Measurements from ENCODE around the gene MEIOSIN.

DNA sequence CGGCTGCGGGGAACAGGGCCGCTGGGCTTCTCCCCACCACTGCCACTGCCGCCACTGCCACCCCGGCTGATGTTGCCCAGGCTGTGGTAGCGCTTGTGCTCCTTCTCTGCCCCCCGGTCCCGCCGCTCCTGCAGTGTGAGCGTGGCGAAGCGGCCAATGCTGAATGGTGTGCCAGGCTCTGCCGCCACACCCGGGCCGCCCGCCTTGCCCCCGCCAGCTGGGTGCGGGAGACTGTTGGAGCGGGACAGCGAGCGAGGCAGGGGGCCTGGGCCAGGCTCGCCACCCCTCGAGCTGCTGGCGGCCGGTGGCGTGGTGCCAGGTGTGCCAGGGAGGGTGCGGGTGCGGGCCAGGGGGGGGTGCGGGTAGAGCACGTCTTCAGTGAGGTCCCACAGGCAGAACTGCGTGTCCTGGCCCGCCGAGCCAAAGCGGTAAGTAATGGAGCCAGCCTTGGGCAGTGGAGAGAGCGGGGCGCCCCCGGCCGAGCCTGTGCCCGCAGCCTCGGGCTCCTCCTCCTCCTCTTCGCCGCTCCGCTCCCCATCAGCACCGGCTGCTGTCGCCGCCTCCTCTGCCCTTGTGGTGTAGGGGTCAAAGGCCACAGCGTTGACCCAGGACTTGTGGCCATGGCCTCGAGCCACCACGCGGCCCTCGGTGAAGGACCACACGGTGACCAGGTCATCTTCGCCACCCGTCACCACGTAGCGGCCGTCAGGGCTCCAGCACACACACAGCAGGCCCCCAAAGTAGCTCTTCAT lies 52.7 kb downstream of the MEIOSIN start:
- TF ChIP-seq, protein P1, sequence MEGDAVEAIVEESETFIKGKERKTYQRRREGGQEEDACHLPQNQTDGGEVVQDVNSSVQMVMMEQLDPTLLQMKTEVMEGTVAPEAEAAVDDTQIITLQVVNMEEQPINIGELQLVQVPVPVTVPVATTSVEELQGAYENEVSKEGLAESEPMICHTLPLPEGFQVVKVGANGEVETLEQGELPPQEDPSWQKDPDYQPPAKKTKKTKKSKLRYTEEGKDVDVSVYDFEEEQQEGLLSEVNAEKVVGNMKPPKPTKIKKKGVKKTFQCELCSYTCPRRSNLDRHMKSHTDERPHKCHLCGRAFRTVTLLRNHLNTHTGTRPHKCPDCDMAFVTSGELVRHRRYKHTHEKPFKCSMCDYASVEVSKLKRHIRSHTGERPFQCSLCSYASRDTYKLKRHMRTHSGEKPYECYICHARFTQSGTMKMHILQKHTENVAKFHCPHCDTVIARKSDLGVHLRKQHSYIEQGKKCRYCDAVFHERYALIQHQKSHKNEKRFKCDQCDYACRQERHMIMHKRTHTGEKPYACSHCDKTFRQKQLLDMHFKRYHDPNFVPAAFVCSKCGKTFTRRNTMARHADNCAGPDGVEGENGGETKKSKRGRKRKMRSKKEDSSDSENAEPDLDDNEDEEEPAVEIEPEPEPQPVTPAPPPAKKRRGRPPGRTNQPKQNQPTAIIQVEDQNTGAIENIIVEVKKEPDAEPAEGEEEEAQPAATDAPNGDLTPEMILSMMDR (conservative IDR thresholded peaks at IDR 0.05; ENCODE audit: low read length), result no peak
- no peak for TF ChIP-seq EZH2phosphoT487 (IDR thresholded peaks at IDR 0.05; ENCODE audit: borderline replicate concordance, low read depth, low read length)

All from OCI-LY7 (cell line).